Endodermal cell (in vitro differentiated cells): ENCODE results near the gene SNRPD3. TPM values are rescaled to one million over a fixed set of nuclear protein-coding genes. Genes with fewer than 3 reads are reported as not detected.

Experiments used
- DNase-seq: peaks from one replicate; pipeline ENCODE4 v3.0.0-alpha.2; 2017
- H3K27ac ChIP-seq: 2 replicates; pipeline ENCODE4 v1.5.1; 2013; ENCODE audit warnings: mild to moderate bottlenecking, low read depth, low read length, moderate library complexity
- H3K27me3 ChIP-seq: 2 replicates; pipeline ENCODE4 v1.6.1; 2013; ENCODE audit warnings: mild to moderate bottlenecking, low read length, moderate library complexity; ENCODE audit not compliant: insufficient read depth, control insufficient read depth, poor library complexity, severe bottlenecking
- H3K36me3 ChIP-seq: 2 replicates; pipeline ENCODE4 v1.7.0; 2013; ENCODE audit warnings: mild to moderate bottlenecking, low read length, moderate library complexity; ENCODE audit not compliant: control insufficient read depth, insufficient read depth
- H3K4me1 ChIP-seq: one replicate; pipeline ENCODE4 v1.7.0; 2013; ENCODE audit warnings: low read length; ENCODE audit not compliant: control insufficient read depth, insufficient read depth
- H3K4me3 ChIP-seq: 2 replicates; pipeline ENCODE4 v1.5.1; 2013; ENCODE audit warnings: mild to moderate bottlenecking, low read length, moderate library complexity
- H3K9ac ChIP-seq: 2 replicates; pipeline ENCODE4 v1.6.1; 2013; ENCODE audit warnings: mild to moderate bottlenecking, low read length, moderate library complexity; ENCODE audit not compliant: poor library complexity, severe bottlenecking; ENCODE audit errors: extremely low read depth
- H3K9me3 ChIP-seq: 2 replicates; pipeline ENCODE4 v1.6.1; 2013; ENCODE audit warnings: mild to moderate bottlenecking, low read length, moderate library complexity; ENCODE audit not compliant: control insufficient read depth
- H3K27ac Mint-ChIP-seq: 2 replicates; pipeline ENCODE4 v1.8.0; 2020; ENCODE audit warnings: mixed read lengths
- H3K27me3 Mint-ChIP-seq: 2 replicates; pipeline ENCODE4 v1.8.0; 2021; ENCODE audit warnings: mild to moderate bottlenecking, mixed read lengths; ENCODE audit not compliant: insufficient read depth
- H3K36me3 Mint-ChIP-seq: 2 replicates; pipeline ENCODE4 v1.8.0; 2020; ENCODE audit warnings: low read depth, mixed read lengths
- H3K4me1 Mint-ChIP-seq: 2 replicates; pipeline ENCODE4 v1.8.0; 2020; ENCODE audit warnings: mixed read lengths
- H3K4me3 Mint-ChIP-seq: 2 replicates; pipeline ENCODE4 v1.8.0; 2020; ENCODE audit warnings: mild to moderate bottlenecking, moderate library complexity, mixed read lengths
- H3K9me3 Mint-ChIP-seq: 2 replicates; pipeline ENCODE4 v1.8.0; 2020; ENCODE audit warnings: mild to moderate bottlenecking, mixed read lengths
- WGBS, 2 experiments: methylation state at CpG; one replicate each; pipeline versions ENCODE4 v1.1.5 to v1.1.7; 2013; ENCODE audit warnings: missing lambda C conversion rate in 2 of 2, mixed read lengths in 1 of 2; ENCODE audit not compliant: insufficient coverage in 1 of 2, insufficient read length in 1 of 2; 5-methylcytosine and 5-hydroxymethylcytosine counted together
- total RNA-seq, 2 donors: library from RNA; stranded (reverse); fragmentation: NEBNext Ultra II Directional in 1 of 2; extraction: Animal tissue kit (Norgen Biotek cat#: 25700) in 1 of 2; gene quantifications; 2 replicates in 1 of 2; 3 replicates in 1 of 2; pipeline ENCODE4 v1.2.1, GENCODE V29; 2021
- TF ChIP-seq, protein P1 (sequence below): fragments of 200-600 bp; sonication (generic); conservative IDR thresholded peaks from 2 replicates; pipeline ENCODE4 v1.5.0; 2021; ENCODE audit warnings: antibody characterized with exemption, mild to moderate bottlenecking

The SNRPD3 gene
- total RNA-seq, 2 donors from 2014 or later: 158 to 180 TPM

DNA sequence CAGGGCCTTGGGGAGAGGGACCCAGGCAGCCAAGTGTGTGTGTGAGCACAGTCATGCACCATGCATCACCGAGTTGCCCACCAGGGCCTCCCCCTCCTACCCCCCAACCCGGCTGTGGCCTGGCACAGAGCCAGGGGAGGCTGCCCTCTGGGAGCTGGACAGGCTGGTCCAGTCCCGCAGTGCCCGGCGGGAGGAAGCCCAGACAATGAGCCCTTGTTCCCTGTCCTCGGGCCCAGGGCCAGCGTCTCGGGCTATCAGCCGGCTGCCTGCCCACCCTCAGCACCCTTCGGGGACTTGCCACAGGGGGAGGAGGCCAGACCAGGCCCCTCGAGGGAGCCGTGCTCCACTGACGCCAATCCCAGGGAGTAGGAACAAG is 32.6 kb downstream of the SNRPD3 start:
- Histone ChIP-seq H3K9me3 (no peaks in the 10 kb centered on the region), H3K4me1 (no peaks in the 10 kb centered on the region), H3K27ac (no peak overlapping the region), H3K9ac (no peak overlapping the region), H3K4me3 (no peak overlapping the region), H3K27me3 (no peaks in the 10 kb centered on the region), H3K36me3 (no peaks in the 10 kb centered on the region)
- Mint-ChIP-seq H3K4me1 (no peaks in the 10 kb centered on the region), H3K27me3 (no peaks in the 10 kb centered on the region), H3K9me3 (no peaks in the 10 kb centered on the region), H3K4me3 (no peak overlapping the region), H3K27ac (no peak overlapping the region), H3K36me3 (no peaks in the 10 kb centered on the region)
- WGBS, 2 experiments: 84 to 93% methylated on average over 9 to 13 of the region's 13 CpGs
- TF ChIP-seq, protein P1, sequence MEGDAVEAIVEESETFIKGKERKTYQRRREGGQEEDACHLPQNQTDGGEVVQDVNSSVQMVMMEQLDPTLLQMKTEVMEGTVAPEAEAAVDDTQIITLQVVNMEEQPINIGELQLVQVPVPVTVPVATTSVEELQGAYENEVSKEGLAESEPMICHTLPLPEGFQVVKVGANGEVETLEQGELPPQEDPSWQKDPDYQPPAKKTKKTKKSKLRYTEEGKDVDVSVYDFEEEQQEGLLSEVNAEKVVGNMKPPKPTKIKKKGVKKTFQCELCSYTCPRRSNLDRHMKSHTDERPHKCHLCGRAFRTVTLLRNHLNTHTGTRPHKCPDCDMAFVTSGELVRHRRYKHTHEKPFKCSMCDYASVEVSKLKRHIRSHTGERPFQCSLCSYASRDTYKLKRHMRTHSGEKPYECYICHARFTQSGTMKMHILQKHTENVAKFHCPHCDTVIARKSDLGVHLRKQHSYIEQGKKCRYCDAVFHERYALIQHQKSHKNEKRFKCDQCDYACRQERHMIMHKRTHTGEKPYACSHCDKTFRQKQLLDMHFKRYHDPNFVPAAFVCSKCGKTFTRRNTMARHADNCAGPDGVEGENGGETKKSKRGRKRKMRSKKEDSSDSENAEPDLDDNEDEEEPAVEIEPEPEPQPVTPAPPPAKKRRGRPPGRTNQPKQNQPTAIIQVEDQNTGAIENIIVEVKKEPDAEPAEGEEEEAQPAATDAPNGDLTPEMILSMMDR: no peak
- no peak for DNase-seq

DNA sequence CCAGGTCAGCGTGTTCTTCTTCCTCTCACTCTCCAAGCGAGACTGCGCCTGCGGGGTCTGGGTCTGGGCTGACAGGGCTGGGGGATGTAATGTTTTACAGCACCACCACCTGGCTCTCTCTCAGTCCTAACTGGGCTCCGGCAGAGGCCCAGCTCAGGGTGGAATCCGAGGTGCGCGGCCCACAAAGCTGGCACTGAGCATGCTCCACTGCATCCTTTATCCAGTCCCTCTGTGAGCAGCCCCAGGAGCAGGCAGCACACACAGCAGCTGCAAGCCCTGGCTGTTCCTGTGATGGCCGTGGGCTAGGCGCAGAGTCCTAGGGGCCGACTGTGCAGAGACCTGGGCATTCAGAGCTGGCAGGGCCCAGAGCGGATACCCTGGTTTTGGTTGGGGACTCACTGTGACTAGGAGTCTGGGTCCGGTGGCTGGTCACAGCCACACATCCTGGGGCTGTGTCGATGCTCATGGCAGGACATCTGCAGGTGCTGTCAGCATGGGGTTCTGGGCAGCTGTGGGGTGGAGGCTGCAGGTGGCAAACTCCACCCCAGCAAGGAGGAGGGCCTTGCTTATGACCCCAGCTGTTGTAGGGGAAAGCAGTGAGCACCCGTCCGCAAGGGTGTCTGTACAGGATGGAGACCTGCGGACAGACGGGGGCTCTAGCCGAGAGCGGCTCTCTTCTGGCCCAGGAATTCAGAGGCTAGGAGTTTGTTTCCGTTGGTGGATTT is 33.1 kb downstream of the SNRPD3 start:
- no peak overlapping the region for H3K9ac ChIP-seq
- Mint-ChIP-seq H3K27me3 (no peaks in the 10 kb centered on the region), H3K36me3 (no peaks in the 10 kb centered on the region), H3K4me1 (no peaks in the 10 kb centered on the region), H3K27ac (no peak overlapping the region), H3K4me3 (no peak overlapping the region), H3K9me3 (no peaks in the 10 kb centered on the region)
- no peaks in the 10 kb centered on the region for H3K9me3 ChIP-seq
- H3K27ac ChIP-seq: no peak overlapping the region
- 93% methylated on average over 10 to 21 of the region's 21 CpGs for WGBS, 2 experiments
- TF ChIP-seq, protein P1: no peak
- H3K4me1 ChIP-seq: no peaks in the 10 kb centered on the region
- H3K27me3 ChIP-seq: no peaks in the 10 kb centered on the region
- DNase-seq: no peak
- H3K36me3 ChIP-seq: no peaks in the 10 kb centered on the region
- no peak overlapping the region for H3K4me3 ChIP-seq

DNA sequence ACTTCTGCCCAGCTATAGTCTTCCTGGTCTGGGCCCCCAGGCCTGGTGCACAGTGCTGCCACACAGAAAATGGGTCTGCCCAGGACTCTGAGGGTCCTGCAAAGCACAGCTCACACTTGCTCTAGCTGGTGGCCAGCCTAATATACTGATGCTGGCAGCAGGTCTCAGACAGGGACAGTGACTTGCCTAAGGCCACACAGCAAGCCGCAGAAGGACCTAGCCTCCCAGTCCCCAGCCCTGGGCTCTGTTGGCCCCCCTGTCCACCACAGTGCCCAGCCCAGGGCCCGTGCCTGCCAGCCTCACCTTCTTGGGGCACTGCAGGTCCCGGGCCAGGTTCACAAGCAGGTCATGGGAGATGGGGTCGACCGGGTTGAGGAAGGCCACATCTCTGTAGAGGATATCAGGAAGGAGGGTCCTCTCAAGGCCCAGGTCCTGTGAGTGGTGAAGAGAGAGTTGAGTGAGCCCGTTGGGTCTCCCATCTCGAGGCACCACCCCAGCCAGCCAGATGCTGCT is 33.8 kb downstream of the SNRPD3 start:
- H3K27ac ChIP-seq: no peak overlapping the region
- no peak overlapping the region for H3K4me3 ChIP-seq
- no peaks in the 10 kb centered on the region for H3K27me3 ChIP-seq
- H3K4me1 ChIP-seq: no peaks in the 10 kb centered on the region
- no peak overlapping the region for H3K27ac Mint-ChIP-seq
- H3K4me3 Mint-ChIP-seq: no peak overlapping the region
- no peak for DNase-seq
- no peaks in the 10 kb centered on the region for H3K36me3 ChIP-seq
- H3K9ac ChIP-seq: no peak overlapping the region
- WGBS, 2 experiments: 88 to 90% methylated on average over 1 to 7 of the region's 7 CpGs
- no peaks in the 10 kb centered on the region for H3K27me3 Mint-ChIP-seq
- H3K9me3 ChIP-seq: no peaks in the 10 kb centered on the region
- no peaks in the 10 kb centered on the region for H3K9me3 Mint-ChIP-seq
- no peaks in the 10 kb centered on the region for H3K4me1 Mint-ChIP-seq
- no peaks in the 10 kb centered on the region for H3K36me3 Mint-ChIP-seq
- TF ChIP-seq, protein P1: no peak
